HepG2 (cell line): ENCODE data around the gene POLA1. TPM values are rescaled to one million over a fixed set of nuclear protein-coding genes. Genes with fewer than 3 reads are reported as not detected.
A peak's percentile ranks its signal among the peaks of the same experiment; 100 is the strongest.

ENCODE experiments used
- ARNT ChIP-seq: fragments of 450-650 bp; IDR thresholded peaks from 2 replicates; pipeline ENCODE4 v1.6.1; 2017
- ASH2L ChIP-seq: fragments of 300-600, 200-600 bp; sonication (generic); IDR thresholded peaks from 2 replicates; pipeline ENCODE4 v1.7.0; 2017; ENCODE audit warnings: low read depth, mild to moderate bottlenecking, moderate library complexity, mixed read lengths, low read length; ENCODE audit not compliant: insufficient read length
- CHCHD3 ChIP-seq: sonication (generic); formaldehyde crosslinking; IDR thresholded peaks from 2 replicates; pipeline ENCODE4 v1.8.0; 2022; ENCODE audit warnings: mild to moderate bottlenecking, missing genetic modification reagents, moderate library complexity
- DR1 ChIP-seq: sonication (generic); formaldehyde crosslinking; IDR thresholded peaks from 2 replicates; pipeline ENCODE4 v1.8.0; 2021; ENCODE audit warnings: mild to moderate bottlenecking, missing genetic modification reagents, inconsistent platforms
- FOXP1 ChIP-seq, 2 experiments: fragments of 450-650 bp in 1 of 2; IDR thresholded peaks; 2 replicates each; pipeline ENCODE4 v1.6.1; 2017 to 2018; ENCODE audit warnings: antibody characterized with exemption in 1 of 2
- GTF3A ChIP-seq: sonication (generic); formaldehyde crosslinking; conservative IDR thresholded peaks from 2 replicates; pipeline ENCODE4 v1.4.0; 2020; ENCODE audit warnings: mild to moderate bottlenecking, missing genetic modification reagents
- HNRNPK ChIP-seq: fragments of 200-400 bp; formaldehyde crosslinking; IDR thresholded peaks from 2 replicates; pipeline ENCODE4 v1.6.1; 2018; ENCODE audit warnings: low read length, low read depth, moderate library complexity, mild to moderate bottlenecking; ENCODE audit not compliant: poor library complexity, severe bottlenecking
- HNRNPL ChIP-seq: fragments of 200-400 bp; formaldehyde crosslinking; IDR thresholded peaks from 2 replicates; pipeline ENCODE4 v1.6.1; 2017; ENCODE audit warnings: mild to moderate bottlenecking, low read depth, low read length
- HOXD1 ChIP-seq: sonication (generic); formaldehyde crosslinking; IDR thresholded peaks from 2 replicates; pipeline ENCODE4 v1.5.0; 2020; ENCODE audit warnings: missing genetic modification reagents
- PHB2 ChIP-seq: fragments of 450-650 bp; IDR thresholded peaks from 2 replicates; pipeline ENCODE4 v1.6.1; 2018; ENCODE audit not compliant: partially characterized antibody
- SATB2 ChIP-seq: sonication (generic); formaldehyde crosslinking; IDR thresholded peaks from 2 replicates; pipeline ENCODE4 v1.5.0; 2020; ENCODE audit warnings: missing genetic modification reagents
- SMARCC2 ChIP-seq: fragments of 450-650 bp; IDR thresholded peaks from 2 replicates; pipeline ENCODE4 v1.6.1; 2017; ENCODE audit warnings: antibody characterized with exemption, mild to moderate bottlenecking
- SOX6 ChIP-seq, 2 experiments: fragments of 450-650 bp in 1 of 2; sonication (generic) in 1 of 2; formaldehyde crosslinking in 1 of 2; IDR thresholded peaks; 2 replicates each; pipeline versions ENCODE4 v1.4.0 to v1.6.1; 2017 to 2020; ENCODE audit warnings: antibody characterized with exemption in 1 of 2, mild to moderate bottlenecking in 1 of 2, missing genetic modification reagents in 1 of 2
- TBL1XR1 ChIP-seq: fragments of 150-350 bp; IDR thresholded peaks from 2 replicates; pipeline ENCODE4 v1.6.1; 2014; ENCODE audit warnings: borderline replicate concordance, low read length; ENCODE audit not compliant: partially characterized antibody
- ZMAT3 ChIP-seq: sonication (generic); formaldehyde crosslinking; conservative IDR thresholded peaks from 2 replicates; pipeline ENCODE4 v1.7.0; 2021; ENCODE audit warnings: missing genetic modification reagents
- ZNF446 ChIP-seq: sonication (generic); formaldehyde crosslinking; IDR thresholded peaks from 2 replicates; pipeline ENCODE4 v1.5.0; 2020; ENCODE audit warnings: mild to moderate bottlenecking, missing genetic modification reagents
- ZNF567 ChIP-seq: sonication (generic); formaldehyde crosslinking; IDR thresholded peaks from 2 replicates; pipeline ENCODE4 v1.8.1; 2023; ENCODE audit warnings: mild to moderate bottlenecking, missing genetic modification reagents, borderline replicate concordance
- ZNF761 ChIP-seq: sonication (generic); formaldehyde crosslinking; conservative IDR thresholded peaks from 2 replicates; pipeline ENCODE4 v1.4.0; 2020; ENCODE audit warnings: mild to moderate bottlenecking, missing genetic modification reagents
- polyA plus RNA-seq, 8 experiments: library from polyadenylated mRNA; depleted of rRNA in 3 of 8; stranded (reverse) in 7 of 8; unstranded in 1 of 8; fragments of >200 nt; fragmentation: Illumina TruSeq in 4 of 8; extraction: Trizol in 4 of 8; gene quantifications; 2 replicates each; pipeline versions ENCODE4 v1.2.1 to v1.2.3, GENCODE V29; 2011 to 2016; ENCODE audit warnings: low read depth in 4 of 8, missing spikeins in 1 of 8, mixed read lengths in 1 of 8; ENCODE audit not compliant: insufficient read depth in 1 of 8
- total RNA-seq, 5 experiments: library from RNA; depleted of rRNA; stranded (reverse); fragments of >200 nt; fragmentation: Illumina TruSeq; extraction: Trizol; gene quantifications; 2 replicates each; pipeline ENCODE4 v1.2.3, GENCODE V29; 2016; ENCODE audit warnings: low read depth in 1 of 5
- TF ChIP-seq, protein P1 (sequence below): sonication (generic); formaldehyde crosslinking; IDR thresholded peaks from 2 replicates; pipeline ENCODE4 v1.4.0; 2020; ENCODE audit warnings: missing genetic modification reagents
- TF ChIP-seq, protein P2 (sequence below): sonication (generic); formaldehyde crosslinking; IDR thresholded peaks from 2 replicates; pipeline ENCODE4 v1.8.1; 2023; ENCODE audit warnings: mild to moderate bottlenecking, missing genetic modification reagents, borderline replicate concordance
- TF ChIP-seq, protein P3 (sequence below): sonication (generic); formaldehyde crosslinking; IDR thresholded peaks from 2 replicates; pipeline ENCODE4 v1.5.0; 2020; ENCODE audit warnings: mild to moderate bottlenecking, missing genetic modification reagents, borderline replicate concordance
- TF ChIP-seq, protein P4 (sequence below): IDR thresholded peaks from 2 replicates; pipeline ENCODE4 v1.6.1; 2016; ENCODE audit warnings: missing biosample characterization, missing genetic modification reagents, low read depth

The POLA1 gene
- total and polyA plus RNA-seq, 2 of the 13 experiments (the other 11 are each of a cell fraction or from before 2014, with no cell fraction given) = 3.3 to 26.5 TPM

DNA sequence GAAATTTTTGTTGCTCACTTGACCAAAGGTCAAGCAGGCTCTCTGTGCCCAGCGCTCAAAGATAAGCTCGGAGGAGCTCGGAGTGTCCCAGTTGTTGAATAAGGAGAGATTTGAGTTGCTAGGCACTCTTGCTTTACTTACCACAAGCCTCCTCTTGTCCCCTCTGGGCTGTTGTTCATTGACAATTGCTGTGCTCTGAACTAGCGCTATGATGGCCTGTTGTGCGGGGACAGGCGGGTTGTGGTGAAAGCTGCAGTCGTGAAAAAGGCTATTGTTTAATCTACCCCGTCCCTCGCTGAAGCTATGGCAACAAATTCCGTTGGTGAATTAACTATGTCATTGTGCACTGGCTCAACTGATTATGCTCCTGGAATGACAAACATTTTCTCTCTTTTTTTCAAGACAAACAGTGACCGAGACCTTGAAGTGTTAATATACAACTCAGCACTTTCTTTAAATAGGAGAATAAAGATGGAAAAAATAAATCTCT lies 21.0 kb upstream of the POLA1 start (continued):
- TF ChIP-seq DR1 (CRISPR knock-in tag) = no peak
- no peak for TF ChIP-seq FOXP1 (IDR thresholded peaks at IDR 0.05)
- TF ChIP-seq FOXP1 (CRISPR knock-in tag; IDR thresholded peaks at IDR 0.05) = no peak
- no peak for TF ChIP-seq SMARCC2
- no peak for TF ChIP-seq CHCHD3 (CRISPR knock-in tag)
- no peak for TF ChIP-seq SOX6 (IDR thresholded peaks at IDR 0.05)
- peak; percentile 66; the same call in 1 of the 2 replicates for TF ChIP-seq SOX6 (CRISPR knock-in tag; IDR thresholded peaks at IDR 0.05)
- no peak for TF ChIP-seq ARNT
- TF ChIP-seq HNRNPK = no peak
- TF ChIP-seq ZNF567 (CRISPR knock-in tag) = no peak
- TF ChIP-seq SATB2 (CRISPR knock-in tag) = no peak
- TF ChIP-seq, protein P1, sequence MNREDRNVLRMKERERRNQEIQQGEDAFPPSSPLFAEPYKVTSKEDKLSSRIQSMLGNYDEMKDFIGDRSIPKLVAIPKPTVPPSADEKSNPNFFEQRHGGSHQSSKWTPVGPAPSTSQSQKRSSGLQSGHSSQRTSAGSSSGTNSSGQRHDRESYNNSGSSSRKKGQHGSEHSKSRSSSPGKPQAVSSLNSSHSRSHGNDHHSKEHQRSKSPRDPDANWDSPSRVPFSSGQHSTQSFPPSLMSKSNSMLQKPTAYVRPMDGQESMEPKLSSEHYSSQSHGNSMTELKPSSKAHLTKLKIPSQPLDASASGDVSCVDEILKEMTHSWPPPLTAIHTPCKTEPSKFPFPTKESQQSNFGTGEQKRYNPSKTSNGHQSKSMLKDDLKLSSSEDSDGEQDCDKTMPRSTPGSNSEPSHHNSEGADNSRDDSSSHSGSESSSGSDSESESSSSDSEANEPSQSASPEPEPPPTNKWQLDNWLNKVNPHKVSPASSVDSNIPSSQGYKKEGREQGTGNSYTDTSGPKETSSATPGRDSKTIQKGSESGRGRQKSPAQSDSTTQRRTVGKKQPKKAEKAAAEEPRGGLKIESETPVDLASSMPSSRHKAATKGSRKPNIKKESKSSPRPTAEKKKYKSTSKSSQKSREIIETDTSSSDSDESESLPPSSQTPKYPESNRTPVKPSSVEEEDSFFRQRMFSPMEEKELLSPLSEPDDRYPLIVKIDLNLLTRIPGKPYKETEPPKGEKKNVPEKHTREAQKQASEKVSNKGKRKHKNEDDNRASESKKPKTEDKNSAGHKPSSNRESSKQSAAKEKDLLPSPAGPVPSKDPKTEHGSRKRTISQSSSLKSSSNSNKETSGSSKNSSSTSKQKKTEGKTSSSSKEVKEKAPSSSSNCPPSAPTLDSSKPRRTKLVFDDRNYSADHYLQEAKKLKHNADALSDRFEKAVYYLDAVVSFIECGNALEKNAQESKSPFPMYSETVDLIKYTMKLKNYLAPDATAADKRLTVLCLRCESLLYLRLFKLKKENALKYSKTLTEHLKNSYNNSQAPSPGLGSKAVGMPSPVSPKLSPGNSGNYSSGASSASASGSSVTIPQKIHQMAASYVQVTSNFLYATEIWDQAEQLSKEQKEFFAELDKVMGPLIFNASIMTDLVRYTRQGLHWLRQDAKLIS = no peak
- TF ChIP-seq ZMAT3 (CRISPR knock-in tag) = no peak
- no peak for TF ChIP-seq ZNF446
- peak; percentile 80 for TF ChIP-seq ASH2L
- no peak for TF ChIP-seq ZNF761 (CRISPR knock-in tag)
- TF ChIP-seq, protein P2, sequence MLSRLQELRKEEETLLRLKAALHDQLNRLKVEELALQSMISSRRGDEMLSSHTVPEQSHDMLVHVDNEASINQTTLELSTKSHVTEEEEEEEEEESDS = no peak
- TF ChIP-seq TBL1XR1 = no peak
- TF ChIP-seq PHB2 = no peak
- TF ChIP-seq HOXD1 (CRISPR knock-in tag) = no peak
- no peak for TF ChIP-seq HNRNPL
- no peak for TF ChIP-seq GTF3A
- TF ChIP-seq, protein P3, sequence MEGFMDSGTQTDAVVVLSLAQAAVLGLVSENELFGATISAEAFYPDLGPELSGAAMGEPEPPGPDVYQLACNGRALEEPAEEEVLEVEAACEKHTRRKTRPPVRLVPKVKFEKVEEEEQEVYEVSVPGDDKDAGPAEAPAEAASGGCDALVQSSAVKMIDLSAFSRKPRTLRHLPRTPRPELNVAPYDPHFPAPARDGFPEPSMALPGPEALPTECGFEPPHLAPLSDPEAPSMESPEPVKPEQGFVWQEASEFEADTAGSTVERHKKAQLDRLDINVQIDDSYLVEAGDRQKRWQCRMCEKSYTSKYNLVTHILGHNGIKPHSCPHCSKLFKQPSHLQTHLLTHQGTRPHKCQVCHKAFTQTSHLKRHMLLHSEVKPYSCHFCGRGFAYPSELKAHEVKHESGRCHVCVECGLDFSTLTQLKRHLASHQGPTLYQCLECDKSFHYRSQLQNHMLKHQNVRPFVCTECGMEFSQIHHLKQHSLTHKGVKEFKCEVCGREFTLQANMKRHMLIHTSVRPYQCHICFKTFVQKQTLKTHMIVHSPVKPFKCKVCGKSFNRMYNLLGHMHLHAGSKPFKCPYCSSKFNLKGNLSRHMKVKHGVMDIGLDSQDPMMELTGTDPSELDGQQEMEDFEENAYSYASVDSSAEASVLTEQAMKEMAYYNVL (CRISPR knock-in tag) = no peak
- TF ChIP-seq, protein P4, sequence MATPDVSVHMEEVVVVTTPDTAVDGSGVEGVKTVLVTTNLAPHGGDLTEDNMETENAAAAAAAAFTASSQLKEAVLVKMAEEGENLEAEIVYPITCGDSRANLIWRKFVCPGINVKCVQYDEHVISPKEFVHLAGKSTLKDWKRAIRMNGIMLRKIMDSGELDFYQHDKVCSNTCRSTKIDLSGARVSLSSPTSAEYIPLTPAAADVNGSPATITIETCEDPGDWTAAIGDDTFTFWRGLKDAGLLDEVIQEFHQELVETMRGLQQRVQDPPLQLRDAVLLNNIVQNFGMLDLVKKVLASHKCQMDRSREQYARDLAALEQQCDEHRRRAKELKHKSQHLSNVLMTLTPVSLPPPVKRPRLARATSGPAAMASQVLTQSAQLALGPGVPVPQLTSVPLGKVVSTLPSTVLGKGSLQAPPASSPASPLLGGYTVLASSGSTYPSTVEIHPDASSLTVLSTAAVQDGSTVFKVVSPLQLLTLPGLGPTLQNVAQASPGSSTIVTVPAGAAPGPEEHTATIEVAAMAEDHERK (CRISPR knock-in tag) = no peak
